SK-N-SH (cell line): ENCODE data around the gene TSHZ2. TPM values are rescaled to one million over a fixed set of nuclear protein-coding genes. Genes with fewer than 3 reads are reported as not detected.

Experiments used
- CTCF ChIA-PET: fragments of 300-600, 350-600 bp; formaldehyde crosslinking; extraction: SDS; loops from one replicate; lab custom pipeline; 2021; lab: Yijun Ruan, JAX
- POLR2A ChIA-PET: fragments of 350-600 bp; sonication (Branson Sonifier 250); formaldehyde crosslinking; extraction: SDS; loops from one replicate; lab custom pipeline; 2020; ENCODE audit warnings: antibody characterized with exemption, inconsistent platforms; lab: Yijun Ruan, JAX
- DNase-seq: peaks from one replicate; pipeline ENCODE4 v3.0.0; 2012
- H2AFZ ChIP-seq: fragments of 200-600 bp; sonication (generic); 2 replicates; pipeline ENCODE4 v1.8.1; 2016; ENCODE audit warnings: antibody characterized with exemption, mild to moderate bottlenecking, low read depth
- H3F3A ChIP-seq: fragments of 200-600 bp; sonication (generic); replicated peaks from 2 replicates; pipeline ENCODE3; 2016; ENCODE audit warnings: antibody characterized with exemption, mild to moderate bottlenecking; ENCODE audit not compliant: insufficient read depth
- H3K27ac ChIP-seq, 2 experiments: fragments of 200-500 bp in 1 of 2; fragments of 200-600 bp in 1 of 2; sonication (Bioruptor generic) in 1 of 2; sonication (generic), shearing (Covaris generic) in 1 of 2; 2 replicates each; pipeline versions ENCODE4 v1.5.1 to v1.6.1; 2014 to 2016; ENCODE audit warnings: low read depth in 2 of 2, inconsistent platforms in 1 of 2, low read length in 1 of 2, mild to moderate bottlenecking in 1 of 2, mixed read lengths in 1 of 2
- H3K27me3 ChIP-seq: fragments of 200-600 bp; sonication (generic), shearing (Covaris generic); 2 replicates; pipeline ENCODE4 v1.6.1; 2016; ENCODE audit warnings: mixed run types; ENCODE audit not compliant: insufficient read depth
- H3K36me3 ChIP-seq, 2 experiments: fragments of 200-500 bp in 1 of 2; fragments of 200-600 bp in 1 of 2; sonication (Bioruptor generic) in 1 of 2; sonication (generic) in 1 of 2; replicated peaks in 1 of 2; 2 replicates each; pipeline versions ENCODE3 to v1.5.1; 2014 to 2016; ENCODE audit warnings: low read length in 1 of 2, mild to moderate bottlenecking in 1 of 2; ENCODE audit not compliant: insufficient read depth in 2 of 2, control insufficient read depth in 1 of 2
- H3K4me1 ChIP-seq, 2 experiments: fragments of 200-500 bp in 1 of 2; fragments of 200-600 bp in 1 of 2; sonication (Bioruptor generic) in 1 of 2; sonication (generic), shearing (Covaris generic) in 1 of 2; 2 replicates each; pipeline versions ENCODE4 v1.5.1 to v1.6.1; 2014 to 2016; ENCODE audit warnings: low read depth in 1 of 2, low read length in 1 of 2, mixed run types in 1 of 2; ENCODE audit not compliant: insufficient read depth in 2 of 2, control insufficient read depth in 1 of 2
- H3K4me2 ChIP-seq: fragments of 200-600 bp; sonication (generic), shearing (Covaris generic); 2 replicates; pipeline ENCODE4 v1.6.1; 2017; ENCODE audit warnings: mixed run types
- H3K4me3 ChIP-seq, 2 experiments: fragments of 200-500 bp in 1 of 2; fragments of 200-600 bp in 1 of 2; sonication (Bioruptor generic) in 1 of 2; sonication (generic), shearing (Covaris generic) in 1 of 2; 2 replicates each; pipeline versions ENCODE4 v1.5.1 to v1.8.1; 2014 to 2016; ENCODE audit warnings: low read depth in 2 of 2, inconsistent platforms in 1 of 2, low read length in 1 of 2, mild to moderate bottlenecking in 1 of 2, mixed read lengths in 1 of 2, moderate library complexity in 1 of 2
- H3K79me2 ChIP-seq: fragments of 200-600 bp; sonication (generic); 2 replicates; pipeline ENCODE4 v1.8.1; 2017; ENCODE audit warnings: mild to moderate bottlenecking; ENCODE audit not compliant: insufficient read depth
- H3K9ac ChIP-seq: fragments of 200-600 bp; sonication (generic); 2 replicates; pipeline ENCODE4 v1.6.1; 2017; ENCODE audit warnings: mixed run types
- H3K9me2 ChIP-seq: fragments of 200-600 bp; sonication (generic); 2 replicates; pipeline ENCODE4 v1.6.1; 2017; ENCODE audit warnings: mixed run types
- H3K9me3 ChIP-seq: fragments of 200-600 bp; sonication (generic); 2 replicates; pipeline ENCODE4 v1.6.1; 2017; ENCODE audit warnings: mixed run types, mild to moderate bottlenecking, moderate library complexity
- H4K20me1 ChIP-seq: fragments of 200-600 bp; sonication (generic); 2 replicates; pipeline ENCODE4 v1.6.1; 2017; ENCODE audit warnings: mild to moderate bottlenecking, mixed run types; ENCODE audit not compliant: insufficient read depth
- EP300 ChIP-seq, 2 experiments: IDR thresholded peaks; 2 replicates each; pipeline versions ENCODE4 v1.4.0 to v1.6.1; 2012; ENCODE audit warnings: borderline replicate concordance in 1 of 2, low read depth in 1 of 2, low read length in 1 of 2
- FOXJ3 ChIP-seq: sonication (generic); formaldehyde crosslinking; IDR thresholded peaks from 2 replicates; pipeline ENCODE4 v1.5.1; 2020; ENCODE audit warnings: mild to moderate bottlenecking, missing genetic modification reagents
- IRF3 ChIP-seq: fragments of 150-350 bp; IDR thresholded peaks from 2 replicates; pipeline ENCODE4 v1.6.1; 2016; ENCODE audit warnings: mild to moderate bottlenecking, low read depth, low read length
- MEF2A ChIP-seq: IDR thresholded peaks from 2 replicates; pipeline ENCODE4 v1.4.0; 2012; ENCODE audit warnings: low read depth, borderline replicate concordance
- MXI1 ChIP-seq: IDR thresholded peaks from 2 replicates; pipeline ENCODE4 v1.6.1; 2012; ENCODE audit warnings: mild to moderate bottlenecking, low read depth, low read length, improper control_type of control experiment
- PBX3 ChIP-seq: IDR thresholded peaks from 2 replicates; pipeline ENCODE4; 2012
- POLR2AphosphoS5 ChIP-seq: IDR thresholded peaks from 2 replicates; pipeline ENCODE4 v1.6.1; 2012; ENCODE audit warnings: low read depth, low read length
- RAD21 ChIP-seq: IDR thresholded peaks from 2 replicates; pipeline ENCODE4 v1.6.1; 2012; ENCODE audit warnings: mild to moderate bottlenecking, low read length
- RCOR1 ChIP-seq: fragments of 150-350 bp; IDR thresholded peaks from 2 replicates; pipeline ENCODE4 v1.6.1; 2017; ENCODE audit warnings: antibody characterized with exemption, low read length
- REST ChIP-seq: IDR thresholded peaks from 2 replicates; pipeline ENCODE4 v1.6.1; 2012; ENCODE audit warnings: mild to moderate bottlenecking, low read depth, low read length, moderate library complexity
- RFX5 ChIP-seq: IDR thresholded peaks from 2 replicates; pipeline ENCODE4 v1.6.1; 2012; ENCODE audit warnings: mild to moderate bottlenecking, improper control_type of control experiment, low read length
- RXRA ChIP-seq: IDR thresholded peaks from 2 replicates; pipeline ENCODE4 v1.4.0; 2012; ENCODE audit warnings: low read depth, mild to moderate bottlenecking, borderline replicate concordance
- SIN3A ChIP-seq: IDR thresholded peaks from 2 replicates; pipeline ENCODE4 v1.6.1; 2012; ENCODE audit warnings: low read depth, mild to moderate bottlenecking, low read length, moderate library complexity, borderline replicate concordance
- TCF12 ChIP-seq: IDR thresholded peaks from 2 replicates; pipeline ENCODE4 v1.4.0; 2012
- USF1 ChIP-seq: IDR thresholded peaks from 2 replicates; pipeline ENCODE4 v1.4.0; 2012; ENCODE audit warnings: low read depth, borderline replicate concordance
- YY1 ChIP-seq: IDR thresholded peaks from 2 replicates; pipeline ENCODE4 v1.4.0; 2012; ENCODE audit warnings: low read depth, mild to moderate bottlenecking
- WGBS: methylation state at CpG from one replicate; pipeline ENCODE4 v1.1.6; 2017; ENCODE audit warnings: low lambda C conversion rate; 5-methylcytosine and 5-hydroxymethylcytosine counted together
- polyA plus RNA-seq, 3 experiments: library from polyadenylated mRNA; depleted of rRNA; stranded (reverse); fragments of >200 nt; gene quantifications; 2 replicates each; pipeline ENCODE4 v1.2.3, GENCODE V29; 2012

TSHZ2 gene
- polyA plus RNA-seq, 1 of the 3 experiments (the other 2 are of a cell fraction) = 0.13 TPM

DNA sequence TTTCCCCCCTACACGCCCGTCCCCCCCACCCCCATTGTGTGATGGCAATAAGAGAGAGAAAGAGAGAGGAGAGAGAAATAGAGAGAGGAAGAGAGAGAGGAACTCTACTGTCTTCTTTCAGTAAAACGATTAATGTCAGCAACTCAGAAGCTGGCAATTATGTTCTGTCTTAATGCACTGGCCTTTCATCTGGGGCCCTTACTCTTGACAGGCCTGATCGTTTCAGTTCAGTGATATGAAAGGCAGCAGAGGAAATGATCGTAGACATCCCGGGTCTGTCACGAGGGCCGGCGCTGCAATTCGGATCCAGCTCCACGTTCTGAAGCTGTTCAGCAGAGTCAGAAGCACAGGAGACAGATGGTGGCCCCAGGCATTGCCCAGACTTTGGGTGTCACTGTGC is 312.5 kb downstream of the TSHZ2 start:
- H3K9me3 ChIP-seq = no peaks in the 10 kb centered on the region
- no peak overlapping the region; a peak in 1 of 4 replicates for H3K4me3 ChIP-seq
- H2AFZ ChIP-seq = no peak overlapping the region
- H3K36me3 ChIP-seq = no peaks in the 10 kb centered on the region
- TF ChIP-seq PBX3 = no peak
- TF ChIP-seq EP300 (IDR thresholded peaks at IDR 0.05; ENCODE audit: borderline replicate concordance in 1 of 2, low read depth in 1 of 2, low read length in 1 of 2) = peak in 1 of 2 experiments; percentile 22; a peak in 1 of 4 replicates
- no peak for TF ChIP-seq POLR2AphosphoS5
- TF ChIP-seq RAD21 = peak; percentile 15; the same call in 1 of the 2 replicates
- no peak for TF ChIP-seq RFX5
- TF ChIP-seq TCF12 = no peak
- TF ChIP-seq MXI1 = peak; percentile 40; the same call in 1 of the 2 replicates
- H3K27ac ChIP-seq = peak overlapping the region in 1 of 2 experiments; percentile 90; a peak in 2 of 4 replicates
- H3K9me2 ChIP-seq = no peaks in the 10 kb centered on the region
- no peak overlapping the region for H3K4me2 ChIP-seq
- H3K9ac ChIP-seq = no peak overlapping the region
- CTCF ChIA-PET = interaction anchor here (0.6 to 1.7 kb wide), 5 partner anchors 10 to 971 kb away, joined by 3 to 5 read pairs (median 3); no protein-coding TSS in a partner anchor
- no peaks in the 10 kb centered on the region for H3F3A ChIP-seq
- peaks cover 14% of the 10 kb centered on the region; the same call in 1 of the 2 replicates for H3K27me3 ChIP-seq
- H3K79me2 ChIP-seq = no peaks in the 10 kb centered on the region
- POLR2A ChIA-PET = no interaction called here
- no peaks in the 10 kb centered on the region for H4K20me1 ChIP-seq
- WGBS = 9% methylated on average over 11 of the region's 11 CpGs
- DNase-seq = peak; percentile 48
- H3K4me1 ChIP-seq = peaks cover 0 to 17% of the 10 kb centered on the region in 2 experiments; a peak in 2 of 4 replicates

DNA sequence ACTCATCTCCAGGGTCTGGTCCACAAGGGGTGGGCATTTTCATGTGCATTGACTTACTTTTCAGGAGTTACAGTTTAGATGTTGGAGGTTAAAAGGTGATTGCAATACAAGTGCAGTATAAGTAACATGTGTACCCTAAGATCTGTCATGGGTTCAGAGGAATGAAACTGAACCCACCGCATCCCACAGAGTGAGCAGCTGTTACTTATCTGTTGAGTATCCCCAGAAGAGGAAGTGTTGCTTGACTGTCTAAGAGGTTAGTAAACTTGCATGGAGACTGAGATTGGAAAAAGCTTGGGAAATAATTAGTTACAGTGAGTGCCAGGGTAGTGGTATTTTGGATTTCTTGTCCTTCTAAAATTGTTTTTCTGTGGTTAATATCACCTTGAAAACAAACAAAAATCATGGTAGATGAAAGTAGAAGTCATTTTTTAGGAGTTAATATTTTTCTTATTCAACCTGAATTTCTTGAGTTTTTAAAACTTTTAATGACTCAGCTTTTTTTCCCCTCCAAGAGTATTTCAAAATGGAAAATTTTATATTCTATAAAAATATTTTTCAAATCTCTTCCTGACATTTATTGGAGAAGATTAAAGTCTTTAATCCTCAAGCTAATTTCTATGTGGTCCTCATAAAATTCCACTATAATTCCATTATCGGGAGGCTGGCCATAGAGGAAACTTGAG is 315.3 kb downstream of the TSHZ2 start:
- 96% methylated on average over 2 of the region's 2 CpGs for WGBS
- no peak for DNase-seq
- no peak for TF ChIP-seq USF1
- TF ChIP-seq YY1 = no peak
- no peak for TF ChIP-seq RXRA
- TF ChIP-seq FOXJ3 (CRISPR knock-in tag) = no peak
- TF ChIP-seq SIN3A = no peak
- no peak for TF ChIP-seq IRF3
- no peak for TF ChIP-seq TCF12
- TF ChIP-seq MEF2A = no peak
- no peak for TF ChIP-seq PBX3
- TF ChIP-seq RCOR1 = no peak
- no peak for TF ChIP-seq REST

More for the DNA sequence above, 315.3 kb downstream of the TSHZ2 start:
- Histone ChIP-seq H3K9me3 (no peaks in the 10 kb centered on the region), H3K4me1 (peaks cover 0 to 17% of the 10 kb centered on the region in 2 experiments; a peak in 2 of 4 replicates), H3K9ac (no peak overlapping the region), H3K79me2 (no peaks in the 10 kb centered on the region), H3K4me2 (no peak overlapping the region), H3K4me3 (no peak overlapping the region), H3K36me3 (no peaks in the 10 kb centered on the region), H4K20me1 (no peaks in the 10 kb centered on the region), H3K9me2 (no peaks in the 10 kb centered on the region), H3F3A (no peaks in the 10 kb centered on the region), H3K27me3 (peaks cover 14% of the 10 kb centered on the region; the same call in 1 of the 2 replicates), H3K27ac (no peak overlapping the region), H2AFZ (no peak overlapping the region)
- ChIA-PET POLR2A (no interaction called here), CTCF (no interaction called here)
